GM18517 (cell line): ENCODE measurements around the gene RGS9.
"Not testable (repeated sequence)": the region's sequence is repeated elsewhere in the genome, so short reads cannot be mapped to it uniquely, and the experiment has no call there.

Experiments
- ATAC-seq: cut with Tn5 transposase; IDR thresholded peaks from one replicate; pipeline ENCODE4 v1.9.1; 2021; ENCODE audit warnings: mild to moderate bottlenecking, moderate library complexity; ENCODE audit not compliant: unreplicated experiment

The RGS9 gene

GRCh38 chr17:65202844-65203571, 65.8 kb downstream of the RGS9 start:
- ATAC-seq = no peak

GRCh38 chr17:65204001-65204400, 66.8 kb downstream of the RGS9 start:
- ATAC-seq = no peak

- no peak for ATAC-seq
These were observed 68.5 kb downstream of the RGS9 start for GRCh38 chr17:65205655-65206054.

DNA sequence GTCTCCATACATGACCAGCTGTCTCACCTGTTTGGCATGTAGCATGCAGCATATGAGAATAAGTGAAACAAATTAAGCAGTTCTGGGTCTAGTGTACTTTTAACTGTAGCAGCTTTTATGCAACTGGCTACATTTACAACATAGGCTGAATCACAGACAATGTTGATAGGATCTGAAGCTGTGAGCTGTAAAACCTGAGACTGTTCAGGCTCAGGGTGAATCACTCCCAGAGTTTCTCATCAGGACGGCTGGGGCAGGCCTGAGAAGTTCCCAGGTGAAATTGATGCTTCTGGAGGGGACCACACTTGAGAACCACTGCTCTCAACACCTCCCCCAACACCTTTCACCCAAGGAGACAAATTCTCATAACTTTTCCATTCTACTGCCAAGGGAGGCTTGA, 70.3 kb downstream of the RGS9 start:
- ATAC-seq = not testable (repeated sequence)

DNA sequence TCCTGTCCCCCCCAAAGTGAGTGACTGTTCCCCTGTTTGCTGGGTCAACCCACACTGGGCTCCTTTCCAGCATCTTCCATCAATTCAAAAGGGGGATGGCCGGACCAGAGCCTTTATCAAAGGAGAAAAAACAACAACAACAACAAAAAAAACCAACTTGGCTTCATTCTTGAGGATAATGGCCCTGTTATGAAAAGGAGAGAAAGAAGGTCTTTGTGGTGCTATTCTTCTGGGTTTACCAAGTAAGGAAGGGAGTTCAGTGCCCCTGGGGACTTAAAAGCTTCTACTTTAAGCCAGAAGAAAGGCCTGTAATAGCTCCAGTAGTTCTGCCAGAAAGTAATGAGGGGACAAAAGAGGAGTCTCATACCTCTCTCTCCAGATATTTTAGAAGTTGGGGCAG, 71.5 kb downstream of the RGS9 start:
- ATAC-seq = no peak

DNA sequence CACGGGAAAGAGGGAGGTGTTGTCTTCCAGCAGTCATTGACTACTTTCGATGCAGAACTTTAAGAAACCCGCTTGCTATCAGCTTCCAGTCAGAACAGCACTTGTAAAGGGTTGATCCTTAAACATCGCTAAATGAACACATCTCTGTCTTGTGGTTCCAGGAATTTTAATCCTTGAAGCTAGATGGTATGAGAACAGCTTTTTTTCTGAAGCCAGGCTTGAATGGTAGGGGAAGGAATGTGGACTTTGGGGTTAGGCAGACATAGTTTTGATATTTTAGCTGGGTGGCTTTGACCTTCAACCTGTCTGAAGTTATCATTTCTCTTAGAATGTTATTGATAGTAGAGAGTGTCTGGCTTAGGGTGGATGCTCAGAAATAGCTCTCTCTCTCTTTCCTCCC, 81.1 kb downstream of the RGS9 start:
- ATAC-seq = no peak

DNA sequence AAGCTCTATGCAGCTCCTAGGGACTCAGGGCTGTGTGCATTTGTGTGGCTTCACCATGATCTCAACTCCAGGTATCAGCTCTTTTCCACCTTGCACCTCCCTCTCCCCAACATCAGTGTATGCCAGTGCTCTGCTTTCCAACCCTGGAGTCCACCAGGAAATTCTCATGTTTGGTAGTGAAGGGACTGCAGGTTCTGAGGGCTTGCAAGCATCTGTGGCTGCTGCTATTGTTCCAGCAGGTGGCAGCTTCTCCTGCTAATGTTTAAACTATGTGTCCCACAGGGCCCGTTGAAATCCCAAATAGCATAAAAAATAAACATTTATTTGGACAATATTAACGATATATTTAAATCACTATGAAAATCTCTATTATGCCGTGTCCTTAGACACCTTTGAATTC, 82.0 kb downstream of the RGS9 start:
- ATAC-seq = no peak

GRCh38 chr17:65219707-65220106, 82.5 kb downstream of the RGS9 start:
- no peak for ATAC-seq

- ATAC-seq = no peak
These were observed 83.6 kb downstream of the RGS9 start for GRCh38 chr17:65220732-65221131.

GRCh38 chr17:65222214-65222738, 85.1 kb downstream of the RGS9 start:
- no peak for ATAC-seq

GRCh38 chr17:65225061-65225460, 87.9 kb downstream of the RGS9 start:
- ATAC-seq = no peak

- no peak for ATAC-seq
These were observed 89.1 kb downstream of the RGS9 start for GRCh38 chr17:65226227-65226626.

DNA sequence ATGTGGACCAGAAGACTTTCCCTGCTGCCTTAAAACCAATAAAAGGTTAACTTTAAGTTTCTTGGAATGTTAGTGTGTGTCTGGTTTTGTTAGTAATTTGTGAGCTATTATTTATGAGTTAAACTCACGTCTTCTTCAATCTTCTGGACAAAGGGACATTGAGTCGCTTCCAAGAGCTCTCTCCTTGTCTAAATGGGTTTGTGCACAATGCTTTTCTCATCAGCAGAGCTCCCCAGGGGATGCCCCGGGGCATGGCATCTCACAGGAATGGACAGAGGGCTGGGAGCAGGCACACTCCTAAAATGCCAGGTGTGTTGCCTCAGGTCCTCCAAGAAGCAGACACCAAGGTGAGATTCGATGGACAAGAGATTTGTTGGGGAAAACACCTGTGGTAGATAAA, 90.5 kb downstream of the RGS9 start:
- ATAC-seq = no peak

DNA sequence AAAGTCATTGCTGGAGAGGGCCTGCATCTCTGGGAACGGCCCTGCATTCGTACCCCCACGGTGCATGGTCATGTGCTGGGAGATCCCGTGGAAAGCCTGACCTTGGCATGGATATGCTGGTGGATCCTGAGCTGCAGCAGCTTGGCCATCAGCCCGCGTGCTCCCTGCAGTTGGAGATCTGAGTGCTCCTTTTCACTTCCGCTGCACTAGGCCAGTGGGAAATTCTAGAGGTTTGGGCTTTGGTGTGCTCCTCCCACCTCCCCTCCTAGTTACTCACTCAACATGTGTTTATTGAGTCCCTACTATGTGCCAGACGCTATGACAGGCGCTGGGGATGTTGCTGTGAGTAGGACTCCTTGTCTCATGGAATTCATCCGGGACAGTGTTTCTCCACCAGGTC, 91.1 kb downstream of the RGS9 start:
- no peak for ATAC-seq

GRCh38 chr17:65228734-65229620, 91.8 kb downstream of the RGS9 start:
- ATAC-seq = no peak

- ATAC-seq = no peak
These were observed 92.4 kb downstream of the RGS9 start for GRCh38 chr17:65229621-65229995.

- ATAC-seq = no peak
These were observed 92.9 kb downstream of the RGS9 start for GRCh38 chr17:65230040-65230439.

GRCh38 chr17:65231086-65231485, 93.9 kb downstream of the RGS9 start:
- no peak for ATAC-seq

- ATAC-seq = no peak
These were observed 94.6 kb downstream of the RGS9 start for GRCh38 chr17:65231662-65232335.

DNA sequence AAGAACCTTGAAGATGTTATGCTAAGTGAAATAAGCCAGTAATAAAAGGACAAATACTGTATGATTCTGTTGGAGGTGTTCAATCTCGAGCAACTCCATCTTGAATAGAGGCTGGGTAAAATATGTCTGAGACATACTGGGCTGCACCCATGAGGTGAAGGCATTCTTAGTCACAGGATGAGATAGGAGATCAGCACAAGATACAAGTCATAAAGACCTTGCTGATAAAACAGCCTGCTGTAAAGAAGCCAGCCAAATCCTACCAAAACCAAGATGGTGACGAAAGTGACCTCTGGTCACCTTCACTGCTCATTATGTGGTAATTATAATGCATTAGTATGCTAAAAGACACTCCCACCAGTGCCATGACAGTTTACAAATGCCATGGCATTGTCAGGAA, 98.1 kb downstream of the RGS9 start:
- no peak for ATAC-seq

GRCh38 chr17:65236321-65236720, 99.2 kb downstream of the RGS9 start:
- no peak for ATAC-seq
